ENCODE results near the gene CD2AP.
"Not testable (repeated sequence)": the region's sequence is repeated elsewhere in the genome, so short reads cannot be mapped to it uniquely, and the experiment has no call there.

CD2AP gene, protein sequence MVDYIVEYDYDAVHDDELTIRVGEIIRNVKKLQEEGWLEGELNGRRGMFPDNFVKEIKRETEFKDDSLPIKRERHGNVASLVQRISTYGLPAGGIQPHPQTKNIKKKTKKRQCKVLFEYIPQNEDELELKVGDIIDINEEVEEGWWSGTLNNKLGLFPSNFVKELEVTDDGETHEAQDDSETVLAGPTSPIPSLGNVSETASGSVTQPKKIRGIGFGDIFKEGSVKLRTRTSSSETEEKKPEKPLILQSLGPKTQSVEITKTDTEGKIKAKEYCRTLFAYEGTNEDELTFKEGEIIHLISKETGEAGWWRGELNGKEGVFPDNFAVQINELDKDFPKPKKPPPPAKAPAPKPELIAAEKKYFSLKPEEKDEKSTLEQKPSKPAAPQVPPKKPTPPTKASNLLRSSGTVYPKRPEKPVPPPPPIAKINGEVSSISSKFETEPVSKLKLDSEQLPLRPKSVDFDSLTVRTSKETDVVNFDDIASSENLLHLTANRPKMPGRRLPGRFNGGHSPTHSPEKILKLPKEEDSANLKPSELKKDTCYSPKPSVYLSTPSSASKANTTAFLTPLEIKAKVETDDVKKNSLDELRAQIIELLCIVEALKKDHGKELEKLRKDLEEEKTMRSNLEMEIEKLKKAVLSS

DNA sequence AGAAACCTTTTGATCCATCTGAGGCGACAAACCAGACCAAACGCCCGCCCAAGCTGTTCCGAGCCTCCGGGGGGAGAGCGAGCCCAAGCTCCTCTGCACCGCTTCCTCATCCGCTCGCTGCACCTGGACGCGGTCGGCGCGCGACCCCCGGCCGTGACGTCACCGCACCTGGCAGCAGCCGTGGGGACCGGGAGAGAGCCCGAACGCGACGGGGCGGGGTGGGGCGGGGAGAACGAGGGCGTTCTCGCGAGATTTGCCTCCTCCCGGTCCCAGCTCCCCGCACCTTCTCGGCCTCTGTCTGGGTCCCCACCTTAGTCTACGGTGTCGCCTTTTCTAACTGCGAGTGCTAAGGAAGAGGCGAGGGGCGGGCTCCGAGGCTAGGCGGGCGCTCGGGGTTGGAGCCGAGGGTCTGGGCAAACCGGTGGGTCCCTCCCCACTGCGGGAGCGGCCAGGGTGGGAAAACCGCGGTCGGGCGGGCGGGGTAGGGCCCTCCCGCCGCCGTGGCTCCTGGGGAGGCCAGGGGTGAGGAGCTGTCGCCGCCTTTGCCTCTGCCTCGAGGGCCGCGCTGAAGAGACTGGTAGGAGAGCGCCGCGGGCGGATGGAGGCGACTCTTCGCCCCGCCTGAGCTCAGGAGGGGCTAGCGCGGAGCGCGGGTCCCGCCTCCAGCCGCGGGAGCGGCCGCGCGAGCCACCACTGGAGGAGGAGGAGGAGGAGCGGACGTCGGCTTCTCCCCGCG, at the start of gene CD2AP:
Gene CD2AP (plus strand): TSS at position 293 of the 736 bp plus-strand sequence. CDS start 456 bp downstream, outside the sequence.
- DNase-seq (ENCODE audit: low read depth in 1 of 2, low spot score in 1 of 2): peak; percentile 78 to 81

DNA sequence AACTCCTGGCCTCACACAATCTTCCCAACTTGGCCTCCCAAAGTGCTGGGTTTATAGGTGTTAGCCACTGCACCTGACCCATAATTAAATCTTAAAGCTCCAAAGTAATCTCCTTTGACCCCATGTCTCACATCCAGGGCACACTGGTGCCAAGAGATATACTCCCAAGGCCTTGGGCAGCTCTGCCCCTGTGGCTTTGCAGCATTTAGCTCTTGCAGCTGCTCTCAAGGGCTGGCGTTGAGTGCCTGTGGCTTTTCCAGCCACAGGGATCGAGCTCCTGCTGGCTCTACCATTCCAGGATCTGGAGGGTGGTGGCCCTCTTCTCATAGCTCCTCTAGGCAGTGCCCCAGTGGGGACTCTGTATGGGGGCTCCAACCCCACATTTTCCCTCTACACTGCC, 49.3 kb upstream of the CD2AP start:
- DNase-seq (ENCODE audit: low read depth in 1 of 2, low spot score in 1 of 2): no peak

DNA sequence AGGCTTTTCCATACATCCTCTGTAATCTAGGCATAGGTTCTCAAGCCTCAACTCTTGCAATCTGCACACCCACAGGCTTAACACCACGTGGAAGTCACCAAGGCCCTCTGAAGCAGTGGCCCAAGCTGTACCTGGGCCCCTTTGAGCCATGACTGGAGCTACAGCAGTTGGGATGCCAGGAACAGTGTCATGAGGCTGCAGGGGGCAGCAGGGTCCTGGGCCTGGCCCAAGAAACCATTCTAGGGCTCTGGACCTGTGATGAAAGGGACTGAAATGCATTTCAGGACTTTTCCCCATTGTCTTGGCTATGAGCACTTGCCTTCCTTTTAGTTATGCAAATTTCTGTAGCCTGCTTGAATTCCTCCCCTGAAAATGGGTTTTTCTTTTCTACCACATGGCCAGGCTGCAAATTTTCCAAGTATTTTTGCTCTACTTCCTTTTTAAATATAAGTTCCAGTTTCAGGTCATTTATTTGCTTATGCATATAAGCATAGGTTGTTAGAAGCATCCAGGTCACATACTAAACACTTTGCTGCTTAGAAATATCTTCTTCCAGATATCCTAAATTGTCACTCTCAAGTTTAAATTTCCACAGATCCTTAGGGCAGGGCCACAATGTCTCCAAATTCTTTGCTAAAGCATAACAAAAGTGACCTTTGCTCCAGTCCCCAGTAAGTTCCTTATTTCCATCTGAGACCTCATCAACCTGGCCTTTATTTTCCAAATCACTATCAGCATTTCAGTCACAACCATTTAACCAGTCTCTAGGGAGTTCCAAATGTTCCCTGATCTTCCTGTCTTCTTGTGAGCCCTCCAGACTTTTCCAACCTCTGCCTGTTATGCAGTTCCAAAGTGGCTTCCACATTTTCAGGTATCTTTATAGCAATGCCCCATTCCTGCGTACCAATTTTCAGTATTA, 48.6 kb upstream of the CD2AP start:
- no peak for DNase-seq (ENCODE audit: low read depth in 1 of 2, low spot score in 1 of 2)

DNA sequence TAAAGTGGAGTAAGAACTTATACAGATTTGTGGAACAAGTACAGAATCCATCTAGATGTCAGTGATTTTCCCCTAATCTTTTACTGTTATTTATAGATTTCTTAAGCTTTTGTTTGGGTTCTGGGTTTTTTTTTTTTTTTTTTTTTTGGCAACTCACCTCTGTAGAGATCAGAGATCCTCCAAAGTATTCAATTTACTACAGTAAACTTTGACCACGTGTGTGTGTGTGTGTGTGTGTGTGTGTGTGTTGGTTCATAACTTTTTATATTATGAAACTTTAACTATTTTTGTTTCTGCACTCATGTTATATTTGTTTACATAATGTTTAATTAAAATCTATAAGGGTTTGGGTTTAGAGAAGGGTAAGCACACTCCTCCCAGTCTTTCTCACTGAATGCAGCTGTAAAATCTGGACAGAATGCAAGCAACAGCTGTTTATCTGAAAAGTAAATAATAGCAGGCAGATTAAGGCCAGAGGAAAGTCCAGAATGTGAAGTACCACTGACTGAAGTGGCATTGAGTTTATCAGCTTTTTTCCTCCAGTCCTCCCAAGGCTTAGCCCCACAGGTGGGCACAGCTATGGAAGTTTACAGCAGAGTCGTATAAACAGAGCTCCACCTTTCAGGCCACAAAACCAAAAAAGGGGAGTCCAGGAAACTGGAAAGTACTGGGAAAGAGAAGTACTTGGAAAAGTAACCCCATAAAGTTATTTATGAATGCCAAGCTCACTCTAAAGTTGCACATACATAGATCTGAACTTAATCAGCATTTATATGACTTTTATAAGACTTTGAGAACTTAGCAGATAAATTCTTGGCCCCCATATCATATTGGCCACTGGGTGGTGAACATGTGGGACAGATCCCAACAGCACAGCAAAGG, 43.0 kb upstream of the CD2AP start:
- no peak for DNase-seq (ENCODE audit: low read depth in 1 of 2, low spot score in 1 of 2)

DNA sequence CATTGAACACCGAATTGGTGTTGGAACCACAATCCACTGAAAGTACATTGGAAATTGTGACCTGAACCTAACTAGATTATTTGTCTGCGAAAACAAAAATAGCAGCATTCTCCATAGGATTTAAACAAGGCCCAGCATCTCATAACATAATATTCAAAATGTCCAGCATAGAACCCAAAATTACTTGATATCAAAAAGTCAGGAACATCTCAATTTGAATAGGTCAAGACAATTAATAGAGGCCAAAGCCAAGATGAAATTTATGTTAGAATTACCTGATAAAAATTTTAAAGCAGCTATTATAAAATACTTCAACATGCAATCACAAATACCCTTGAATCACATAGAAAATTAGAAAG, 42.4 kb upstream of the CD2AP start:
- DNase-seq (ENCODE audit: low read depth in 1 of 2, low spot score in 1 of 2): no peak

DNA sequence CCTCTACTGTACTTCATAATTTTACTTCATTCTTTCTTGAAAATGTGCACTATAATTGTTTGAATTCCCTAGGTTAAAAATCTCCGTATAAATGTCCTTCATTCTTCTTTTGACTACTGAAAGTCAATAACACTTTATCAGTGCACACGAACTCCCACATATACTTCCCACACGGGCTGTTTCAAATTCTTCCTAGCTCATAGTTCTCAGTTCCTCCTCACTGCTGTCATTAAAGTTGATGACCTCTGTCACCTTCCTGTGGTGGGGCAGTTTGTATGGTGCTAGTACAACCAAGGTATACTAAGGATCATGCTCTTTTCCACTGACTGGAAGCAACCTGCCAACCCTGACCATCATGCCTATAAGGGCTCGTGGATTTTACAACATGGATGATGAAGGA, 40.0 kb upstream of the CD2AP start:
- DNase-seq (ENCODE audit: low read depth in 1 of 2, low spot score in 1 of 2): no peak

DNA sequence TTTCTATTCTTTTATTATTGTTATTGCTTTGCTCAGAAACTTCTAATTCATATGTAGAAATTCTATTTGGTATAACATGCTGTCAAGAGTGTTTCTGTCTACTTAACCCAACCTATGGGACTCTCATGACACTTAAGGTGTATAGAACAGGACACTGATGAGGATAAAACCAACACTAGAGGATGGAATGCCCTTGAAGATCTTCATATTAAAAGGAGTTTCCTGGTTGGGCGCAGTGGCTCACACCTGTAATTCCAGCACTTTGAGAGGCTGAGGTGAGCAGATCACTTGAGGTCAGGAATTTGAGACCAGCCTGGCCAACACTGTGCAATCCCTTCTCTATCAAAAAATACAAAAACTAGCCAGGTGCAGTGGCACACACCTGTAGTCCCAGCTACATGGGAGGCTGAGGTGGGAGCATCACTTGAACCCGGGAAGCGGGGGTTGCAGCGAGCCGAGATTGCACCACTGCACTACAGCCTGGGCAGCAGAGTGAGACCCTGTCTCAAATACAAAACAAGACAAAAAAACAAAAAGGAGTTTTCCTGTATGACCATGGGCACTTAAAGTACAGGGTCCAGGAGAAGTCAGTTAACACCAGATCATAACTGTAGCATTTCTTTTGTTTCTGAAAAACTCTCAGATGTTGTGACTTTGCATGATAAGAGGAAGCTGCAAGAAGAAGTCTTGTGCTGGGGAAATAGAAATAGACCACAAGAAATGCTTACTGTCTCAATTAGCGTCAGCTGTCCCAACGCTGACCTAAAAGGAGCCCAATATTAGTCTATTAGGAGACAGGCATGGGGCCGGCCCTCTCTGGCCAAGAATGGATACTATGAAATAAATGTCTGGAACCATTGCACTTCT, 38.9 kb upstream of the CD2AP start:
- DNase-seq (ENCODE audit: low read depth in 1 of 2, low spot score in 1 of 2): no peak

DNA sequence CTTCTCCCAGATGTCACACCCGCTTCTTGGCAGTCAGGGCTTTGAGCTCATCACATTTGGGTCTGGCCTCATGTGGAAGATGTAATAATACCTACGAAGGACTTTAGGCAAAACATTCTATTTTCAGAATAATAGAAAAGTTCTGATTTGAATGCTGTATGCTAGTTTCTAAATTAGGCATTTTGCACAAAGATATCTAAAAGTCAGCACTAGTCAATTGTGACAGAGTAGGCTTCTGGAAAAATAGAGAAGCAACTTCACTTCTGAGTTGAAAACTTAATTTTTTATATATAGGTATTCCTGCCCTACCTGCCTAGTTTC, 38.3 kb upstream of the CD2AP start:
- DNase-seq (ENCODE audit: low read depth in 1 of 2, low spot score in 1 of 2): no peak

DNA sequence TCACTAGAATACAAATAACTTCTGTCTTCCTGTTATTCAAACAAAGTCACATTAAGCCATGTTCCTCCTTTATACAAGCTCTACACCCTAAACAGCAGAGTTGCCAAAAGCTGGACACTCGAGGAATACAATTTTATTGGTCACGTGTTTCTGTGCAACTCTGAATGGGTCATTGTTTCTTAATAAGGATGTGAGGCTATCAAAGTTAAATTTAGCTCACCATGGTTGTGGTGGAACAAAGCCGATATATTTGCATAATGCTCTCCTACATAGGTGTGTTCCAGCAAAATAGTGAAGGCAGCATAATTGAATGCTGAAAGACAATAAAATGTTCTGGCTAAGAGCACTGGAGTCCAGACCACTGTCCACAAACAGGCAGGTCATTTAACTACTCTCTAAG, 36.9 kb upstream of the CD2AP start:
- no peak for DNase-seq (ENCODE audit: low read depth in 1 of 2, low spot score in 1 of 2)

DNA sequence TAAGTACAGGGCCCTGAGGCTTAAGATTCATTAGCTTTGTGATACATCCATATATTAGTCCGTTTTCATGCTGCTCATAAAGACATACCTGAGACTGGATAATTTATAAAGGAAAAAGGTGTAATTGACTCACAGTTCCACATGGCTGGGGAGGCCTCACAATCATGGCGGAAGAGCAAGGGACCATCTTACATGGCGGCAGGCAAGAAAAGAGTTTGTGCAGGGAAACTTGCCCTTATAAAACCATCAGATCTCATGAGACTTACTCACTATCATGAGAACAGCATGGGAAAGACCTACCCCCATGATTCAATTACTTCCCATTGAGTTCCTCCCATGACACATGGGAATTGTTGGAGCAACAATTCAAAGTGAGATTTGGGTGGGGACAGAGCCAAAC, 32.6 kb upstream of the CD2AP start:
- not testable (repeated sequence) for DNase-seq (ENCODE audit: low read depth in 1 of 2, low spot score in 1 of 2)

DNA sequence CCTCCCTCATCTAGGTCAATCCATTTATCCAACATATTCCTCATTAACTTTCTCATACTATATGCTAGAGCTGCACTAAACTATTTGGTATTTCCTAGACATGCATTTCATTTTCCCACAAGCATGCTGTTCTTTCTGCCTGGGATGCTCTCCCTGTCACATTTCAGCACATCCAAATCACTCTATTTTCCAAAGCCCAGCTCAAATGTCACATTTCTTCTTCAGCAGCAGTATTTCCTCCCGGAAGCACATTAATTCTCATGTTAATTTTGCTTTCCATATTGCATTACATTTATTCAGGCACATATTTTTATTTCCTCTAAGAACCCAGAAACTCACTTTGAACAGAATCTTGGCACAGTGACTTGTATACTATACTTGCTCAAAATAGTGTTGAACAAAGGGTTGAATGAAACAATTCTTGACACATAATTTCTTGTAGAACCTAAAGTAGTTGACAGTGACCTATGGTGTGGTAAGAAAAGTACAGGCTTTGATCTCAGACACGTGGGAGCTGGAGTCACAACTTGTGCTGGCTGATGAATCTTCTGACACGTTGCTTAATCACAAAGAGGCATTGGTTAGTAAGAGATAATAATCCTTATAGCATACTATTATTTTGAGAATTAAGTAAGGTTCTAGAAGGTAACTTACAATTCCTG, 30.8 kb upstream of the CD2AP start:
- DNase-seq (ENCODE audit: low read depth in 1 of 2, low spot score in 1 of 2): no peak

DNA sequence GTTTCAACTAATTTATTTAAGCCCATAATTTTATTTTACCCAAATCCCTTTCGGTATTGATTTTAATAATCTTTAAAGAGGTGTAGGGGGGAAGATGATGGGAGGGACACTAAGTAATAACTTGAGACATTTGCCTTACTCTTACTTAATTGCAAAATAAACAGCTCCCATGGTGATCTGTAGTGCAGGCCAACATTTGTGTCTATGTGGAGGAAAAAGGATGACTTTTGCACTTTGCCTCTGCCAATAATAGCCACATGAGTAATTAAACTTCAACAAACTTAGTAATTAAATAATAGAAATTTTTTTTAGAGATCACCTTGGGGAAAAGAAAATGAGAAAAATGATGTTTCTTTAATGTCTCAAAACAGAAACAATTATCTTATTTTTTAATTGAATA, 29.9 kb upstream of the CD2AP start:
- DNase-seq (ENCODE audit: low read depth in 1 of 2, low spot score in 1 of 2): no peak

DNA sequence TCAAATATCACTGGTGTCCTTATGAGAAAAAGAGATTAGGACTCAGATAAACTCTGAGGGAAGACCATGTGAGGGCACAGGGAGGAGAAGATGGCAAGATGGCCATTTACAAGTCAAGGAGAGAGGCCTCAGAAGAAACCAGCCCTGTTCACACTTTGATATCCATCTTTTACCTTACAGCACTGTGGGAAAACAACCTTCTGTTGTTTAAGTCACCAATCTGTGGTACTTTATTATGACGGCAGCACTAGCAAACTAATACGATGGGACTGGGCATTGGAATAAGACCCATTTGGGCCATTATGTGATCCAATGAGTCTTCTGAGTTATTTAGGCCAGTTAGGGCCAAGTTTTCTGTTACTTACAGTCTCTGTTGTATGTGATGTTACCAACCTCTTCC, 26.4 kb upstream of the CD2AP start:
- DNase-seq (ENCODE audit: low read depth in 1 of 2, low spot score in 1 of 2): no peak

DNA sequence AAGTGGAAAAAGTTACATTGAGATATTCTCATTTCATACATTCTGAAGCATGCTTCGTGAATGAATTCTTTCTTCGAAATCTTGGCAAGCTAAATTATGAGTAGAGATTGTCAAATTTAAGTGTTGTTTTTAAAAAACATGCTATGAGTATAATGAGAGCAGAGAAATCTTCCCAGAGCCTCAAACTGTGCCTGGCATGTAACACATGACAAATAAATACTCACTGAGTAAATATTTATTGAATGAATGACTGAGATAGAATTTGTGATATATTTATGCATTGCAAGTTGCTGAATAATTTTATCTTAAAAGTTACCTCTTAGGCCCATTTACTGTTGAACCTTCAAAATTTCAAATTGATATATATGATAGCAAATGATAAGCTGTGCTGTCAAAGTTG, 24.7 kb upstream of the CD2AP start:
- no peak for DNase-seq (ENCODE audit: low read depth in 1 of 2, low spot score in 1 of 2)

DNA sequence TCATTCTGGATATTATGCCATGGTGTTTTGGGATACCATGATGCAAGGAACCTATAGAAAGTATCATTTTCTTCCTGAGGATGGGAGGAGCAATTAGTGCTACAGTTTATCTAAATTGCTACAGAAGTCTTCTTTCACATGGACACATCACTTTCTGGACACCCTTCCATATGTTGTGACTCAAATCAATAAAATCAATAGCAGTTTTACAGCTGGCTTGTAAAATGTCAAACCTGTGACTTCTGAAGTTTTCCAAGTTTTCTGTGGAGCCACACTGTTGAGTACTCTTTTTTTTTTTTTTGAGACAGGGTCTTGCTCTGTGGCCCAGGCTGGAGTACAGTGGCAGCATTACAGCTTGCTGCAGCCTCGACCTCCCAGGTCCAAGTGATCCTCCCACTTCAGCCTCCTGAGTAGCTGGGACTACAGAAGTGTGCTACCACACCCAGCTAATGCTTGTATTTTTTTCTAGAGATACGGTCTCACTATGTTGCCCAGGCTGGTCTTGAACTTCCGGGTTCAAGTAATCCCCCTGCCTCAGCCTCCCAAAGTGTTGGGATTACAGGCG, 24.1 kb upstream of the CD2AP start:
- no peak for DNase-seq (ENCODE audit: low read depth in 1 of 2, low spot score in 1 of 2)

DNA sequence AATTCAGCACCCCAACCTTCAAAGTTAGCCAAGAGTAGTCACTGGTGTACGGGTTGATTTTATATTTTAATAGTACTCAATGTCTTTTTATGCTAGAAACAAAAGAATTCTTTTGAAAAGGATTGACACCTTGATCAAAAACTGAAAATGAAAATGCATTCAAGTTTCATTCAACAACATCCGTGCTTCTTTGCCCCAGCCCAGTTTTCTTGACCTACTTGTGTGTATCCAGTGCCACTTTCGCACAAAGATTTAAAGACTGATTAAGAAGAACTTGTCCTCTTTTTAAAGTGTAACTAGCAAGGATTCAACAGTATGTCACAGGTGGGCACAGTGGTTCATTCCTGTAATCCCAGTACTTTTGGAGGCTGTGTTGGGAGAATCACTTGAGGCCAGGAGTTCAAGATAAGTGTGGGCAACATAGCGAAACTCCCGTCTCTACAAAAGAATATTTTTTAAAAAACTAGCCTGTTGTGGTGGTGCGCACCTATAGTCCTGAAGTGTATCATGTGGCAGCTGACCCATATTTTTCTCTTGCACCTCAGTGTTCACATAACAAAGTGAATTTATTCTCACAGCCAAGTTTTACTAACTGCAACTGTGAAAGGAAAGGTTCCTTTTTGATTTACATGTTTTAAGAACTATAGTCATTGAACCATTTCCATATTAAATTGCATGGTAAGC, 22.7 kb upstream of the CD2AP start:
- no peak for DNase-seq (ENCODE audit: low read depth in 1 of 2, low spot score in 1 of 2)

DNA sequence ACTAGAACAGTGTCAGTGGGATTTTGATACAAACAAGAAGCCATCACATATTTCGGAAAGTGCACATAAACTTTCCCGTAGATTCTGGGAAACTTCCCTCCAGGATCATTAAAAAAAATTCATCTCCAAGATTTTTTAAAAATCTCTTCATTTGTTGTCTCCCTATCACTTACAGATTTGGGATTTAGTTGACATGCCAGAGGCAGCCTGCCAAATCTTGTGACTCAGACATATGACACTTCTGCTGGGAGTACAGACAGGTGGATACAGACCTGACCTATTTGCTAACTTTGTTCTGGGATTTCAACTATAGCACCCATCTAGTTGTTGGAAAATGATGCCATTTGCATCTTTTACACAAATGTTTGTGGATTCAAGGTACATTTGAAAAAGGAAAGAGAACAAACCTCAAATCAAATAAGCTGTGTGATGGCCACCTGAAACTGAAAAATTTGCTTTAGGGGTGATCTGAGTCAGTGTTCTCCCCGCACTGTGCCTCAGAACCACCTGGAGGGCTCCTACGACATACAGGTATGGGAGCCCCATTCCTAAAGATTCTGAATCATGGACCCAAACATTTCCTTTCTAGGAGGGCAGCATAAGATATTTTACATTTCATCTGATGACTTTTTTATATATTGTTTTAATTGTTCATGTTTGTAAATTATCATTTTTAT, 21.9 kb upstream of the CD2AP start:
- no peak for DNase-seq (ENCODE audit: low read depth in 1 of 2, low spot score in 1 of 2)
